GM23338 (cell line): ENCODE data around the gene GNB5. TPM values are rescaled to one million over a fixed set of nuclear protein-coding genes. Genes with fewer than 3 reads are reported as not detected.

Experiments used
- ATAC-seq: fragments of 200-7000 bp; cut with Tn5 transposase; 3 replicates; pipeline ENCODE4 v1.9.1; 2020
- DNase-seq: peaks from one replicate; pipeline ENCODE4 v3.0.0-alpha.2; 2015; ENCODE audit warnings: low spot score
- H2AFZ ChIP-seq: fragments of 200-600 bp; sonication (generic); 2 replicates; pipeline ENCODE4 v1.8.0; 2016; ENCODE audit warnings: antibody characterized with exemption, mild to moderate bottlenecking, moderate library complexity
- H3F3A ChIP-seq: fragments of 200-600 bp; sonication (generic); replicated peaks from 2 replicates; pipeline ENCODE4 v1.8.0; 2017; ENCODE audit warnings: antibody characterized with exemption, mixed run types, low read depth
- H3K27ac ChIP-seq: fragments of 200-600 bp; sonication (generic); 2 replicates; pipeline ENCODE4 v1.6.1; 2016; ENCODE audit warnings: low read depth
- H3K27me3 ChIP-seq: fragments of 200-600 bp; sonication (generic); 2 replicates; pipeline ENCODE4 v1.8.0; 2016; ENCODE audit warnings: mild to moderate bottlenecking, mixed run types, moderate library complexity; ENCODE audit not compliant: insufficient read depth
- H3K36me3 ChIP-seq: fragments of 200-600 bp; sonication (generic); 2 replicates; pipeline ENCODE4 v1.8.0; 2016; ENCODE audit warnings: mild to moderate bottlenecking; ENCODE audit not compliant: insufficient read depth
- H3K4me1 ChIP-seq: fragments of 200-600 bp; sonication (generic); 2 replicates; pipeline ENCODE4 v1.8.0; 2016; ENCODE audit warnings: mild to moderate bottlenecking, moderate library complexity; ENCODE audit not compliant: insufficient read depth
- H3K4me2 ChIP-seq: fragments of 200-600 bp; sonication (generic); 2 replicates; pipeline ENCODE4 v1.7.1; 2017; ENCODE audit warnings: mixed run types
- H3K4me3 ChIP-seq: fragments of 200-600 bp; sonication (generic); 2 replicates; pipeline ENCODE4 v1.6.1; 2016; ENCODE audit warnings: mixed run types
- H3K79me2 ChIP-seq: fragments of 200-600 bp; sonication (generic); replicated peaks from 2 replicates; pipeline ENCODE4 v1.8.0; 2017; ENCODE audit warnings: mild to moderate bottlenecking; ENCODE audit not compliant: insufficient read depth
- H3K9me2 ChIP-seq: fragments of 200-600 bp; sonication (generic); 2 replicates; pipeline ENCODE4 v1.8.0; 2017; ENCODE audit not compliant: insufficient read depth
- H4K20me1 ChIP-seq: fragments of 200-600 bp; sonication (generic); replicated peaks from 2 replicates; pipeline ENCODE4 v1.8.0; 2017; ENCODE audit warnings: mild to moderate bottlenecking; ENCODE audit not compliant: insufficient read depth
- H3K27ac Mint-ChIP-seq: 2 replicates; pipeline ENCODE4 v1.8.0; 2020; ENCODE audit warnings: inconsistent platforms, mild to moderate bottlenecking, moderate library complexity, mixed read lengths
- H3K27me3 Mint-ChIP-seq: 3 replicates; pipeline ENCODE4 v1.8.0; 2022; ENCODE audit warnings: low read depth, mild to moderate bottlenecking, moderate library complexity, mixed read lengths, inconsistent platforms; ENCODE audit not compliant: insufficient read depth, poor library complexity
- H3K36me3 Mint-ChIP-seq: 3 replicates; pipeline ENCODE4 v1.8.0; 2021; ENCODE audit warnings: low read depth, mild to moderate bottlenecking, inconsistent platforms, moderate library complexity, mixed read lengths
- H3K4me1 Mint-ChIP-seq: 3 replicates; pipeline ENCODE4 v1.8.0; 2020; ENCODE audit warnings: mild to moderate bottlenecking, inconsistent platforms, mixed read lengths
- H3K4me3 Mint-ChIP-seq: 3 replicates; pipeline ENCODE4 v1.8.0; 2021; ENCODE audit warnings: moderate library complexity, mild to moderate bottlenecking, inconsistent platforms, mixed read lengths
- H3K9me3 Mint-ChIP-seq: 3 replicates; pipeline ENCODE4 v1.8.0; 2020; ENCODE audit warnings: moderate library complexity, mild to moderate bottlenecking, inconsistent platforms, mixed read lengths
- CREB1 ChIP-seq: fragments of 250-450 bp; sonication (Bioruptor Pico); IDR thresholded peaks from 2 replicates; pipeline ENCODE4 v1.5.0; 2020; ENCODE audit warnings: low read depth, mild to moderate bottlenecking, moderate library complexity
- EZH2 ChIP-seq: fragments of 200-600 bp; sonication (generic); IDR thresholded peaks from one replicate; pipeline ENCODE4 v1.8.0; 2017; ENCODE audit warnings: antibody characterized with exemption, mild to moderate bottlenecking, low read depth; ENCODE audit not compliant: unreplicated experiment
- EZH2phosphoT487 ChIP-seq: fragments of 200-600 bp; sonication (generic); IDR thresholded peaks from one replicate; pipeline ENCODE4 v1.8.1; 2018; ENCODE audit warnings: antibody characterized with exemption; ENCODE audit not compliant: unreplicated experiment
- ZNF331 ChIP-seq: fragments of 250-450 bp; sonication (Bioruptor Pico); IDR thresholded peaks from 2 replicates; pipeline ENCODE4 v1.5.0; 2020; ENCODE audit warnings: low read depth, mild to moderate bottlenecking, moderate library complexity
- polyA plus RNA-seq: library from polyadenylated mRNA; unstranded; fragments of >200 nt; fragmentation: Nextera tagmentation; extraction: Ambion mirVana; gene quantifications from 2 replicates; pipeline ENCODE4 v1.2.1, GENCODE V29; 2016
- total RNA-seq: library from RNA; depleted of rRNA; stranded (reverse); fragments of >200 nt; shearing (Covaris generic); gene quantifications from 2 replicates; pipeline ENCODE4 v1.2.3, GENCODE V29; 2014
- TF ChIP-seq, protein P1 (sequence below), 2 experiments: fragments of 200-600 bp in 1 of 2; sonication (generic) in 1 of 2; conservative IDR thresholded peaks; 2 replicates each; pipeline versions ENCODE4 v1.5.1 to v1.6.1; 2016 to 2017; ENCODE audit warnings: antibody characterized with exemption in 2 of 2, low read depth in 2 of 2, mild to moderate bottlenecking in 2 of 2, moderate library complexity in 1 of 2
- TF ChIP-seq, protein P2 (sequence below): IDR thresholded peaks from 2 replicates; pipeline ENCODE4 v1.6.1; 2016; ENCODE audit warnings: antibody characterized with exemption

Gene GNB5
- total and polyA plus RNA-seq, 2 experiments from 2014 or later, result 23.0 to 40.8 TPM

DNA sequence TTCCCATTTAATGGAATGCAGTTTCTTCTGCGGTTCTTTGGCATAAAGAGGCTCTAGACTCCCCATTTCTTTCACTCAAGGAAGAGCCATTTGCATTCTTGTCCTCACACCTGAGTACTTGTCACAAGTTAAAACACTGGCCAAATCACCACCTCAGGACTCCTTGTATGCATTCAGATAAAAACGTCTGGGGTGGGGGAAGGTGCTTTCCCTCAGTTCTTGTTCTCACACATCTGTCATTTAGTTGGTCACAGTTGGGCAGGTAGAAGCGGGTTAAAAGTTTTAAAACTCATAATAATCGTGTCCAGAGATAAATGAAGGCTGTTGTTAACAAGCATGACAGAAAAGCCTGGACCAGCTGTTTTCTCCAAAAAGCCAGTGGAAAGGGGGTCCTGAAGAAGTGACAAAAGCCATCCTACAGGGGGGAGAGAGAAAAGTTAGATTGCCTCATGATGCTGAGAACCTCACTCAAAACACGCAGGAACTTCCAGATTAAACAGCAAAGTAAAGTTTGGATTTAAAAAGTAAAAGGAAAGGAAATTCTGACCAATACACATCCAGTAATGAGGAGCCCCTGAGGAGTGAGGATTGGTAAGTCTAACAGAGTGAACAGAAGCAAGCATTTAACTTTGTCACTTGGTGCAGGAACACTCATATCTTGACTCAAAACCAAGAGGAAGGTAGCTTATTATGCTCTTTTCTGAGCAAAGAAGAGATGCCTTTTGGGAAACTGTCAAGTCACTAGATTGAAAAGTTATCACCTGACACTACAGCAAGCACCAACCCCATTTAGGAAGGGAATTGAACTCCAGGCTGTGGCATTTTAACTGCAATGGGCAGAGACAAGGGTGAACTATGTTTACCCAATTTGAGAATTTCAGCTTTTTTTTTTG lies 81.4 kb downstream of the GNB5 start:
- Histone ChIP-seq H3F3A (no peaks in the 10 kb centered on the region), H4K20me1 (no peaks in the 10 kb centered on the region), H3K27me3 (peaks cover 42% of the 10 kb centered on the region), H2AFZ (no peak overlapping the region), H3K4me3 (no peak overlapping the region), H3K79me2 (no peaks in the 10 kb centered on the region), H3K27ac (no peak overlapping the region), H3K4me1 (peaks cover 9% of the 10 kb centered on the region; the same call in 1 of the 2 replicates), H3K4me2 (no peak overlapping the region), H3K36me3 (no peaks in the 10 kb centered on the region), H3K9me2 (peaks cover 3% of the 10 kb centered on the region; the same call in 1 of the 2 replicates)
- Mint-ChIP-seq H3K27me3 (peaks cover 35% of the 10 kb centered on the region), H3K36me3 (no peaks in the 10 kb centered on the region), H3K4me3 (no peak overlapping the region), H3K4me1 (peaks cover 13% of the 10 kb centered on the region), H3K9me3 (0 out of 3 replicates have a peak, but pooled peaks cover 5% of the 10 kb centered on the region), H3K27ac (no peak overlapping the region)
- no peak for ATAC-seq
- no peak for DNase-seq
- TF ChIP-seq EZH2, result no peak

DNA sequence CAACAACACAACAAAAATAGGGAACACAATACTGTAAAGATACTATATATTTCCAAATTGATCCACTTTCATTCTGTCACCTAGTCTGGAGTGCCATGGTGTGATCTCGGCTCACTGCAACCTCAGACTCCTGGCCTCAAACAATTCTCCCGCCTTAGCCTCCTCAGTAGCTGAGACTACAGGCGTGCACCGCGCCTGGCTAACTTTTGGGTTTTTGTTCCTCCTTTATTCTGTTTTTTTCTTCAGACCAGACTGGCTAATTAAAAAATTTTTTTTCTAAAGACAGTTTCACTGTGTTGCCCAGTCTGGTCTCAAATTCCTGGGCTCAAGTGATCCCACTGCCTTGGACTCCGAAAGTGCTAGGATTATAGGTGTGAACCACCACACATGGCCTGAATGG lies 84.0 kb downstream of the GNB5 start:
- no peaks in the 10 kb centered on the region for H3K36me3 Mint-ChIP-seq
- Histone ChIP-seq H3K4me1 (peaks cover 9% of the 10 kb centered on the region; the same call in 1 of the 2 replicates), H4K20me1 (no peaks in the 10 kb centered on the region), H3K36me3 (no peaks in the 10 kb centered on the region), H3K27ac (no peak overlapping the region), H3F3A (no peaks in the 10 kb centered on the region), H3K4me3 (no peak overlapping the region), H3K4me2 (no peak overlapping the region), H2AFZ (no peak overlapping the region), H3K27me3 (peaks cover 20% of the 10 kb centered on the region), H3K79me2 (no peaks in the 10 kb centered on the region), H3K9me2 (peaks cover 3% of the 10 kb centered on the region; the same call in 1 of the 2 replicates)
- DNase-seq (no peak), ATAC-seq (no peak)
- peaks cover 13% of the 10 kb centered on the region for H3K4me1 Mint-ChIP-seq
- peaks cover 25% of the 10 kb centered on the region for H3K27me3 Mint-ChIP-seq
- H3K4me3 Mint-ChIP-seq, result no peak overlapping the region
- H3K9me3 Mint-ChIP-seq, result no peaks in the 10 kb centered on the region
- H3K27ac Mint-ChIP-seq, result no peak overlapping the region
- no peak for TF ChIP-seq EZH2phosphoT487
- TF ChIP-seq ZNF331, result no peak

DNA sequence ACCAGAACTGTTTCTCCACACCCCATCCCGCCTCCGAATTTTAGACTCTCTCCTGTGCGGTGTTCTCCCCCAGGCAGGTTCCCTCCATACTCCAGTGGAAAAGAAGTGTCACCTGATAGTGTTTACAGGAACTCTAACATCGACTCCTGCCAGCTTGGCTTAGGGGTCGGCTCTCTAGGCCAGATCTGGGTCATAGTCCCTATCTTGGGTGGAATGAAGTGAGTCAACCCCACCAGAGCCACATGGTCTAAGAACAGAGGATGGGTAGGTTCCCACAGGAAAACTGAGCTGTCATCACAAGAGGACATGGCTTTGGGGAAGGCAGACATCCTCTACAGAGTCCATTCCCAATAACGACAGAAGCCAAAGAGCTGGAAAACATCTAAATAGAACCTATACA lies 84.6 kb downstream of the GNB5 start:
- H3K4me2 ChIP-seq, result no peak overlapping the region
- Mint-ChIP-seq H3K36me3 (no peaks in the 10 kb centered on the region), H3K27ac (no peak overlapping the region), H3K9me3 (no peaks in the 10 kb centered on the region), H3K4me1 (peaks cover 13% of the 10 kb centered on the region), H3K27me3 (peaks cover 20% of the 10 kb centered on the region), H3K4me3 (no peak overlapping the region)
- no peaks in the 10 kb centered on the region for H3K79me2 ChIP-seq
- no peak overlapping the region for H3K27ac ChIP-seq
- H3K4me3 ChIP-seq, result no peak overlapping the region
- no peaks in the 10 kb centered on the region for H4K20me1 ChIP-seq
- no peak for DNase-seq
- no peak for ATAC-seq
- H2AFZ ChIP-seq, result no peak overlapping the region
- H3K9me2 ChIP-seq, result peaks cover 3% of the 10 kb centered on the region; the same call in 1 of the 2 replicates
- no peaks in the 10 kb centered on the region for H3K36me3 ChIP-seq
- H3K4me1 ChIP-seq, result peaks cover 9% of the 10 kb centered on the region; the same call in 1 of the 2 replicates
- peaks cover 14% of the 10 kb centered on the region for H3K27me3 ChIP-seq
- H3F3A ChIP-seq, result no peaks in the 10 kb centered on the region
- TF ChIP-seq CREB1 (CRISPR knock-in tag), result no peak
- TF ChIP-seq, protein P1, sequence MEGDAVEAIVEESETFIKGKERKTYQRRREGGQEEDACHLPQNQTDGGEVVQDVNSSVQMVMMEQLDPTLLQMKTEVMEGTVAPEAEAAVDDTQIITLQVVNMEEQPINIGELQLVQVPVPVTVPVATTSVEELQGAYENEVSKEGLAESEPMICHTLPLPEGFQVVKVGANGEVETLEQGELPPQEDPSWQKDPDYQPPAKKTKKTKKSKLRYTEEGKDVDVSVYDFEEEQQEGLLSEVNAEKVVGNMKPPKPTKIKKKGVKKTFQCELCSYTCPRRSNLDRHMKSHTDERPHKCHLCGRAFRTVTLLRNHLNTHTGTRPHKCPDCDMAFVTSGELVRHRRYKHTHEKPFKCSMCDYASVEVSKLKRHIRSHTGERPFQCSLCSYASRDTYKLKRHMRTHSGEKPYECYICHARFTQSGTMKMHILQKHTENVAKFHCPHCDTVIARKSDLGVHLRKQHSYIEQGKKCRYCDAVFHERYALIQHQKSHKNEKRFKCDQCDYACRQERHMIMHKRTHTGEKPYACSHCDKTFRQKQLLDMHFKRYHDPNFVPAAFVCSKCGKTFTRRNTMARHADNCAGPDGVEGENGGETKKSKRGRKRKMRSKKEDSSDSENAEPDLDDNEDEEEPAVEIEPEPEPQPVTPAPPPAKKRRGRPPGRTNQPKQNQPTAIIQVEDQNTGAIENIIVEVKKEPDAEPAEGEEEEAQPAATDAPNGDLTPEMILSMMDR (conservative IDR thresholded peaks at IDR 0.05; ENCODE audit: low read depth in 2 of 2), result no peak
- TF ChIP-seq, protein P2, sequence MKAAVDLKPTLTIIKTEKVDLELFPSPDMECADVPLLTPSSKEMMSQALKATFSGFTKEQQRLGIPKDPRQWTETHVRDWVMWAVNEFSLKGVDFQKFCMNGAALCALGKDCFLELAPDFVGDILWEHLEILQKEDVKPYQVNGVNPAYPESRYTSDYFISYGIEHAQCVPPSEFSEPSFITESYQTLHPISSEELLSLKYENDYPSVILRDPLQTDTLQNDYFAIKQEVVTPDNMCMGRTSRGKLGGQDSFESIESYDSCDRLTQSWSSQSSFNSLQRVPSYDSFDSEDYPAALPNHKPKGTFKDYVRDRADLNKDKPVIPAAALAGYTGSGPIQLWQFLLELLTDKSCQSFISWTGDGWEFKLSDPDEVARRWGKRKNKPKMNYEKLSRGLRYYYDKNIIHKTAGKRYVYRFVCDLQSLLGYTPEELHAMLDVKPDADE, result no peak
